Trophoblast cell (in vitro differentiated cells and primary cell): Measurements from ENCODE around the gene TMEM121.

ENCODE experiments used
- DNase-seq, 2 donors: peaks; one replicate each; pipeline ENCODE4 v3.0.0-alpha.2; 2016
- H2AFZ ChIP-seq: 2 replicates; pipeline ENCODE4 v1.6.1; 2013; ENCODE audit warnings: low read length, moderate library complexity, mild to moderate bottlenecking; ENCODE audit not compliant: insufficient read depth, poor library complexity
- H2AK5ac ChIP-seq: 2 replicates; pipeline ENCODE4 v1.6.1; 2013; ENCODE audit warnings: mild to moderate bottlenecking, low read length
- H2BK120ac ChIP-seq: 2 replicates; pipeline ENCODE4 v1.6.1; 2013; ENCODE audit warnings: low read length, mild to moderate bottlenecking, moderate library complexity; ENCODE audit not compliant: insufficient read depth, poor library complexity
- H2BK12ac ChIP-seq: 2 replicates; pipeline ENCODE4 v1.6.1; 2013; ENCODE audit warnings: mild to moderate bottlenecking, low read length, moderate library complexity
- H2BK5ac ChIP-seq: 2 replicates; pipeline ENCODE4 v1.6.1; 2013; ENCODE audit warnings: low read length, low read depth, moderate library complexity, mild to moderate bottlenecking; ENCODE audit not compliant: poor library complexity
- H3K14ac ChIP-seq: 2 replicates; pipeline ENCODE4 v1.6.1; 2013; ENCODE audit warnings: mild to moderate bottlenecking, low read length
- H3K18ac ChIP-seq: 2 replicates; pipeline ENCODE4 v1.6.1; 2013; ENCODE audit warnings: mild to moderate bottlenecking, low read length
- H3K23ac ChIP-seq: 2 replicates; pipeline ENCODE4 v1.6.1; 2013; ENCODE audit warnings: low read length
- H3K27ac ChIP-seq: 2 replicates; pipeline ENCODE4 v1.5.1; 2013; ENCODE audit warnings: low read depth, mild to moderate bottlenecking, inconsistent platforms, low read length, moderate library complexity
- H3K27me3 ChIP-seq: 2 replicates; pipeline ENCODE4 v1.6.1; 2013; ENCODE audit warnings: inconsistent platforms, mild to moderate bottlenecking, low read length, moderate library complexity; ENCODE audit not compliant: insufficient read depth
- H3K36me3 ChIP-seq, 2 experiments: 1 replicate in 1 of 2; 2 replicates in 1 of 2; pipeline ENCODE4 v1.6.1; 2013; ENCODE audit warnings: low read length in 2 of 2, mild to moderate bottlenecking in 2 of 2, moderate library complexity in 1 of 2; ENCODE audit not compliant: insufficient read depth in 2 of 2, control insufficient read depth in 1 of 2
- H3K4ac ChIP-seq: 2 replicates; pipeline ENCODE4 v1.6.1; 2013; ENCODE audit warnings: low read depth, mild to moderate bottlenecking, low read length, moderate library complexity
- H3K4me1 ChIP-seq, 2 experiments: 1 replicate in 1 of 2; 2 replicates in 1 of 2; pipeline ENCODE4 v1.6.1; 2013; ENCODE audit warnings: low read length in 2 of 2, mild to moderate bottlenecking in 2 of 2, moderate library complexity in 1 of 2; ENCODE audit not compliant: insufficient read depth in 2 of 2, control insufficient read depth in 1 of 2
- H3K4me2 ChIP-seq: 2 replicates; pipeline ENCODE4 v1.6.1; 2013; ENCODE audit warnings: inconsistent platforms, mild to moderate bottlenecking, low read length, moderate library complexity
- H3K4me3 ChIP-seq: 2 replicates; pipeline ENCODE4 v1.5.1; 2013; ENCODE audit warnings: mild to moderate bottlenecking, low read depth, low read length, inconsistent platforms
- H3K79me1 ChIP-seq: one replicate; pipeline ENCODE4 v1.6.1; 2013; ENCODE audit warnings: low read length
- H3K79me2 ChIP-seq: 2 replicates; pipeline ENCODE4 v1.6.1; 2013; ENCODE audit warnings: low read length, mild to moderate bottlenecking; ENCODE audit not compliant: control insufficient read depth, insufficient read depth, poor library complexity
- H3K9ac ChIP-seq: 2 replicates; pipeline ENCODE4 v1.6.1; 2013; ENCODE audit warnings: mild to moderate bottlenecking, low read length
- H3K9me3 ChIP-seq: 2 replicates; pipeline ENCODE4 v1.6.1; 2013; ENCODE audit warnings: low read depth, mild to moderate bottlenecking, control low read depth, inconsistent platforms, low read length; ENCODE audit not compliant: insufficient read depth
- H4K12ac ChIP-seq: 2 replicates; pipeline ENCODE4 v1.6.1; 2013; ENCODE audit warnings: low read depth, mild to moderate bottlenecking, low read length, moderate library complexity
- H4K8ac ChIP-seq: 2 replicates; pipeline ENCODE4 v1.6.1; 2013; ENCODE audit warnings: low read depth, mild to moderate bottlenecking, low read length, moderate library complexity
- H4K91ac ChIP-seq: one replicate; pipeline ENCODE4 v1.6.1; 2013; ENCODE audit warnings: low read depth, mild to moderate bottlenecking, low read length, moderate library complexity
- WGBS: extraction: QIAGEN DNeasy Blood & Tissue Kit; methylation state at CpG from one replicate; pipeline ENCODE4 v1.1.7; 2013; ENCODE audit warnings: missing lambda C conversion rate; ENCODE audit not compliant: insufficient read length, insufficient coverage; ENCODE audit errors: extremely low coverage; 5-methylcytosine and 5-hydroxymethylcytosine counted together

TMEM121 gene

DNA sequence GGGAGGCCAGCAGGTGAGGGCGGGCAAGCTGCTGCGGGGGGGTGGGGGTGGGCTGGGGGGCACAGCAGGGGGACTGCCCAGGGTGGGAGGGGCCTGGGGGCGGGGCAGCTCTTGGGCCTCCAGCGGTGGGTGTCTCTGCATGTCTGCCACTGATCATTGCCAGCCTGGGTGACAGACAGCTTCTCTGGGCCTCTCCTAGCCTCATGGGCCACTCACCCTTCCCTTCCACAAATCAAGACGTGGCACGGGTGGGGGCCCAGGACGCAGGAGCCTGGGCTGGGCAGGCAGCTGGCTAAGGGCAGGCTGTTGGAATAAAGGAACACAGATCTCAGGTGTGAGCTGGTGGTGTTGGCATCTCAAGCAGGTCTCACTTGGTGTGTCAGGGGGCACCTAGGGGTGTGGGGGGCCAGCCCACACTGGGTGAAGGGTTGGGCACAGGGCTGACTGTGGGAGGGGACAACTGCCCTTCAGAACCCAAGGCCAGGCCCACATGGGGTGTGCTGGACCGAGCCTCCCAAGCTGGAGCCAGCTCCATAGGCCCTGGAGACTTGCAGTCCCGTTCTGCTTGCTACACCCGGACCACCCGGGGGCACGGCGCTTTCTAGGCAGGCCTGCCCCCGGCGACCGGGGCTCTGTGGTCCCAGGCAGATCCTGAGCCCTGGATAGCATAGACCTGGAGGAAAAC is 32.3 kb upstream of the TMEM121 start:
- Histone ChIP-seq H3K79me2 (peaks cover 2% of the 10 kb centered on the region), H2BK120ac (no peak overlapping the region), H3K18ac (no peak overlapping the region), H2AK5ac (no peak overlapping the region), H3K4me1 (peaks cover 9 to 16% of the 10 kb centered on the region in 2 experiments), H2BK12ac (no peak overlapping the region), H3K9me3 (peaks cover 26% of the 10 kb centered on the region), H3K79me1 (peaks cover 6% of the 10 kb centered on the region), H3K14ac (no peak overlapping the region), H3K4ac (no peak overlapping the region), H3K9ac (no peak overlapping the region), H3K27ac (no peak overlapping the region), H2AFZ (no peak overlapping the region), H3K27me3 (no peaks in the 10 kb centered on the region), H4K8ac (no peak overlapping the region), H4K91ac (no peak overlapping the region), H3K4me3 (no peak overlapping the region), H2BK5ac (no peak overlapping the region), H3K4me2 (no peak overlapping the region), H4K12ac (no peak overlapping the region), H3K23ac (no peak overlapping the region), H3K36me3 (peaks cover 3 to 9% of the 10 kb centered on the region in 2 experiments)
- WGBS: no CpG with 5 or more reads among the region's 16 CpGs
- DNase-seq: no peak

DNA sequence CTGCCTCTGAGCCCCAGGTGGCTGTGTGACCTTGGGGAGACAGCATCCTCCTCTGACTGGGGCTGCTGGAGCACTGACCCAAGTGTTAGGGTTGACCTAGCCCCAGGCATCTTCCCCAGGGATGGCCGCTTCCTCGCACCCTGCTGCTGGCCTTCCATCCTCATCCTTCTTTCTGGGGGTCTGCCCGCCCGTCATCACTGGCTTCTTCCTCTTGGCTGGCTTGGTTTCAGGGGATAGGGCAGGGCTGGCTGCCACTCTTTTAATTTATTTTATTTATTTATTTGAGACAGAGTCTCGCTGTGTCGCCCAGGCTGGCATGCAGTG is 31.8 kb upstream of the TMEM121 start:
- H3K4me3 ChIP-seq: no peak overlapping the region
- no peak overlapping the region for H3K27ac ChIP-seq
- H2BK120ac ChIP-seq: no peak overlapping the region
- peaks cover 5 to 11% of the 10 kb centered on the region in 2 experiments for H3K4me1 ChIP-seq
- H2AK5ac ChIP-seq: no peak overlapping the region
- H3K4me2 ChIP-seq: no peak overlapping the region
- H3K27me3 ChIP-seq: no peaks in the 10 kb centered on the region
- H2BK12ac ChIP-seq: no peak overlapping the region
- no peak overlapping the region for H3K14ac ChIP-seq
- H3K79me2 ChIP-seq: peaks cover 2% of the 10 kb centered on the region
- H3K18ac ChIP-seq: no peak overlapping the region
- no peak overlapping the region for H3K4ac ChIP-seq
- no peak for DNase-seq
- no peak overlapping the region for H4K91ac ChIP-seq
- H4K12ac ChIP-seq: no peak overlapping the region
- H2BK5ac ChIP-seq: no peak overlapping the region
- peaks cover 6% of the 10 kb centered on the region for H3K79me1 ChIP-seq
- H3K36me3 ChIP-seq: peaks cover 3 to 9% of the 10 kb centered on the region in 2 experiments
- no peak overlapping the region for H2AFZ ChIP-seq
- H3K9me3 ChIP-seq: peaks cover 26% of the 10 kb centered on the region
- no CpG with 5 or more reads among the region's 6 CpGs for WGBS
- H3K23ac ChIP-seq: no peak overlapping the region
- H4K8ac ChIP-seq: no peak overlapping the region
- H3K9ac ChIP-seq: no peak overlapping the region

DNA sequence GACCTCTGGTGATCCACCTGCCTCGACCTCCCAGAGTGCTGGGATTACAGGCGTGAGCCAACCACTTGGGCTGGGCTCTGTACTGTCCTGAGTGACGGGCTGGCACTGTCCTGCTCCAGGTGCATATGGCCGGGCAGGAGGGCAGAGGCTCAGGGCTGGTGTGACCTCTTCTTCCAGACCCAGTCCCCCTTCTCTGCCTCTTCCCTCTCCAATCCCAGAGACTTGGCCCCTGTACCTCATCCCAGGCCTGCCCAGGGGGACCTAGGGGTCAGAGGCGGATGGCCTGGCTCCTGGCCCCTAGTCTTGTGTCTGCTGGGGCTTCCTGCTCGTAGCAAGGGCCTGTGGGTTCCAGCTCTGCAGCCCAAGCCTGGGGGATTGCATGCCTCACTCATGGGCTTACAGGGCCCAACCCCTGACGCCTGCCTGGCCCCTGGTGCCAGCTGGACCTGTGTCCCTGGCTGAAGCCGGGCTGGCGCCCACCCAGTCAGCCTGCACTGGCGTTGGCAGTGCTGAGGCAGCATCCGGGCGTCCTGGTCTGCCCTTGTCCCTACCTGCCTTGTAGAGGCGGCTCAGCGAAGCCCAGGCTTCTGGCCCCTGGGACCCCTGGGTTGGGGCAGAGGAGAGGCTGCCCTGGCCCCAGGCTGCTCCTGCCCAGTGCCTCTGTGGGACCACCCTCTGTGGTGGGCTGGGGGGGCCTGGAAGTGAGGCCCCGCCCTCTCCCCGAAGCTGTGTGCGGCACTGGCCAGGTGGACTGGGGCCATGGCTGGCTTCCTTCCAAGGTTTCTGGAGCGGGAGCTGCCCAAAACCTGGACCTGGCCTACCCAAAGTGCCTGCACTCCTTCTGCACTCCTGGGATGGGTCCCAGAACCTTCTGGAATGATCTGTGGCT is 31.0 kb upstream of the TMEM121 start:
- H3K79me1 ChIP-seq: peaks cover 3% of the 10 kb centered on the region
- H3K9me3 ChIP-seq: peaks cover 32% of the 10 kb centered on the region
- H3K18ac ChIP-seq: no peak overlapping the region
- H2BK120ac ChIP-seq: no peak overlapping the region
- H3K36me3 ChIP-seq: peaks cover 3 to 9% of the 10 kb centered on the region in 2 experiments
- H2AK5ac ChIP-seq: no peak overlapping the region
- H3K4ac ChIP-seq: no peak overlapping the region
- H4K8ac ChIP-seq: no peak overlapping the region
- H2AFZ ChIP-seq: no peak overlapping the region
- H3K9ac ChIP-seq: no peak overlapping the region
- no peaks in the 10 kb centered on the region for H3K27me3 ChIP-seq
- no peak overlapping the region for H2BK12ac ChIP-seq
- peaks cover 5 to 6% of the 10 kb centered on the region in 2 experiments for H3K4me1 ChIP-seq
- H3K4me3 ChIP-seq: no peak overlapping the region
- no peak overlapping the region for H3K14ac ChIP-seq
- no peak overlapping the region for H4K12ac ChIP-seq
- H2BK5ac ChIP-seq: no peak overlapping the region
- no peak for DNase-seq
- no peak overlapping the region for H3K27ac ChIP-seq
- WGBS: no CpG with 5 or more reads among the region's 18 CpGs
- H3K23ac ChIP-seq: no peak overlapping the region
- no peak overlapping the region for H4K91ac ChIP-seq
- no peaks in the 10 kb centered on the region for H3K79me2 ChIP-seq
- no peak overlapping the region for H3K4me2 ChIP-seq

DNA sequence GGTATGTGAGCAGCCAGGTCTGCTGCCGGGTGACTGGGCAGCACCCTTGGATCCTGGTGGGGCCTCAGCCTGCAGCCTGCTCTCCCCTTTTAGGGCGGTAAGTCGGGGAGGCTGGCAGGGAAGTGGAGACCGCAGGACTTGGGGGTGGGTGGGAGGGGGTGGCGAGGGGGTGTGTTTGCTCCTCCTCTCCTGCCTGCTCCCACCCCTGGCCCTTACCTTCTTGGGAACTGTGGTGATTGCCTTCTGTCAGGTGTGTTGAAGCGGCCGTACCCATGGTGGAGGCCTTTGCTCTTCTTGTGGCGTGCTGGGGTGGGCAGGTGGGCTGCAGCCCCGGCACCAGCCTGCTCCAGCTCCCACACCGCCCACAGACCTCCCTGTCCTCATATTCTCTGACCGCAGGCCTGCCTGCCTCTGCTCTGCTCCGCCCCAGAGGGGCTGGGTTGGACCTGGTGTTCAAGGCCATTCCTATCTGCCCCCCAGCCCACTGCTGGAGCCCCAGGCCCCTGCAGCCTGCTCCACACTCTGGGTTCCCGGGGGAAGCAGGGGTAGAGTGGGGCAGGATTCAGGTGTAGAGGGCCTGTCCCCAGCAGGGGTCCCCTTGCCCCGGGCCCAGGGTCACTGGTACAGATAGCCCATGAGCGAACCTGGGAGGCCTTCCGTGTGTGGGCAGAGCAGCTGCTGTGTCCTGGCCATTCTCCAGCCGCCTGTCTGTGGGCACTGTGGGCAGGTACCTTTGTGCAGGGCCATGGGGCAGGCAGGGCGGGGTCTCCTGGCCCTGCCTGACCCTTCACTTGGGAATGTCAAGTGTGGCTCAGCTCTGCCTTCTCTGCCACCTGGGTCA is 30.2 kb upstream of the TMEM121 start:
- H3K9ac ChIP-seq: no peak overlapping the region
- DNase-seq: peak in 1 of 2 donors; percentile 20
- H2BK120ac ChIP-seq: no peak overlapping the region
- H3K36me3 ChIP-seq: peaks cover 3 to 9% of the 10 kb centered on the region in 2 experiments
- no peak overlapping the region for H2BK12ac ChIP-seq
- no peak overlapping the region for H2BK5ac ChIP-seq
- no peak overlapping the region for H3K4me3 ChIP-seq
- H2AK5ac ChIP-seq: no peak overlapping the region
- H3K23ac ChIP-seq: no peak overlapping the region
- no CpG with 5 or more reads among the region's 18 CpGs for WGBS
- peaks cover 2% of the 10 kb centered on the region for H3K79me1 ChIP-seq
- H2AFZ ChIP-seq: no peak overlapping the region
- no peak overlapping the region for H4K12ac ChIP-seq
- H4K91ac ChIP-seq: no peak overlapping the region
- no peak overlapping the region for H3K4me2 ChIP-seq
- H3K27me3 ChIP-seq: no peaks in the 10 kb centered on the region
- H3K4ac ChIP-seq: no peak overlapping the region
- H3K4me1 ChIP-seq: peaks cover 5 to 6% of the 10 kb centered on the region in 2 experiments
- no peak overlapping the region for H3K18ac ChIP-seq
- H4K8ac ChIP-seq: no peak overlapping the region
- no peak overlapping the region for H3K27ac ChIP-seq
- H3K14ac ChIP-seq: no peak overlapping the region
- peaks cover 36% of the 10 kb centered on the region for H3K9me3 ChIP-seq
- no peaks in the 10 kb centered on the region for H3K79me2 ChIP-seq
